MM.1S (cell line): ENCODE data around the gene SLC35D2.

Source experiments
- DNase-seq: peaks from one replicate; pipeline ENCODE4 v3.0.0-alpha.2; 2015
- H2AFZ ChIP-seq: fragments of 300-600 bp; sonication (generic); 2 replicates; pipeline ENCODE4 v1.6.0; 2016; ENCODE audit warnings: antibody characterized with exemption, low read length
- H3F3A ChIP-seq: fragments of 300-600 bp; sonication (generic); 2 replicates; pipeline ENCODE4 v1.6.1; 2016; ENCODE audit warnings: mild to moderate bottlenecking, antibody characterized with exemption, low read length, moderate library complexity, mixed read lengths; ENCODE audit not compliant: insufficient read depth
- H3K27ac ChIP-seq: fragments of 300-600 bp; sonication (generic); 2 replicates; pipeline ENCODE4 v1.5.1; 2016; ENCODE audit warnings: mild to moderate bottlenecking, low read length
- H3K27me3 ChIP-seq: fragments of 300-600 bp; sonication (generic); replicated peaks from 2 replicates; pipeline ENCODE4 v1.6.0; 2016; ENCODE audit warnings: low read length; ENCODE audit not compliant: insufficient read depth
- H3K36me3 ChIP-seq: fragments of 300-600 bp; sonication (generic); replicated peaks from 2 replicates; pipeline ENCODE4 v1.6.1; 2016; ENCODE audit warnings: mild to moderate bottlenecking, low read length, mixed read lengths; ENCODE audit not compliant: insufficient read depth
- H3K4me1 ChIP-seq: fragments of 300-600 bp; sonication (generic); 2 replicates; pipeline ENCODE4 v1.6.1; 2016; ENCODE audit warnings: low read length, mixed read lengths
- H3K4me2 ChIP-seq: fragments of 300-600 bp; sonication (generic); 2 replicates; pipeline ENCODE4 v1.6.0; 2016; ENCODE audit warnings: low read depth, low read length
- H3K4me3 ChIP-seq: fragments of 300-600 bp; sonication (generic); 2 replicates; pipeline ENCODE4 v1.5.1; 2016; ENCODE audit warnings: low read length, mixed read lengths
- H3K79me2 ChIP-seq: fragments of 300-600 bp; sonication (generic); 2 replicates; pipeline ENCODE4 v1.6.1; 2016; ENCODE audit warnings: mixed run types, low read length, mixed read lengths
- H3K9ac ChIP-seq: fragments of 300-600 bp; sonication (generic); 2 replicates; pipeline ENCODE4 v1.6.1; 2016; ENCODE audit warnings: low read length, mixed read lengths
- H3K9me2 ChIP-seq: fragments of 300-600 bp; sonication (generic); replicated peaks from 2 replicates; pipeline ENCODE4 v1.6.1; 2016; ENCODE audit warnings: mild to moderate bottlenecking, low read length, mixed read lengths; ENCODE audit not compliant: insufficient read depth
- H3K9me3 ChIP-seq: fragments of 300-600 bp; sonication (generic); replicated peaks from 2 replicates; pipeline ENCODE4 v1.6.1; 2016; ENCODE audit warnings: mild to moderate bottlenecking, low read length, mixed read lengths; ENCODE audit not compliant: insufficient read depth
- H4K20me1 ChIP-seq: fragments of 300-600 bp; sonication (generic); 2 replicates; pipeline ENCODE4 v1.6.1; 2016; ENCODE audit warnings: mild to moderate bottlenecking, low read length, moderate library complexity, mixed read lengths; ENCODE audit not compliant: insufficient read depth
- CTCF ChIP-seq: fragments of 300-600 bp; sonication (generic); IDR thresholded peaks from 2 replicates; pipeline ENCODE4 v1.5.1; 2016; ENCODE audit warnings: antibody characterized with exemption, low read length, mixed read lengths
- EZH2 ChIP-seq: fragments of 300-600 bp; sonication (generic); optimal IDR thresholded peaks from 2 replicates; pipeline ENCODE3; 2017; ENCODE audit warnings: low read depth, mild to moderate bottlenecking, antibody characterized with exemption, low read length, mixed read lengths
- EZH2phosphoT487 ChIP-seq: fragments of 300-600 bp; sonication (generic); IDR thresholded peaks from 2 replicates; pipeline ENCODE4 v1.6.1; 2018; ENCODE audit warnings: antibody characterized with exemption, low read length

The SLC35D2 gene

GRCh38 chr9:96399325-96399633 is 15.8 kb upstream of the SLC35D2 start:
- Histone ChIP-seq H3K4me3 (no peak overlapping the region), H3K36me3 (peaks cover 3% of the 10 kb centered on the region; the same call in 1 of the 2 replicates), H3K4me1 (no peaks in the 10 kb centered on the region), H3K27me3 (no peaks in the 10 kb centered on the region), H3K27ac (0 out of 2 replicates have a peak overlapping the region, but pooled peaks have one; percentile 13), H2AFZ (no peak overlapping the region), H3K79me2 (peaks cover 83% of the 10 kb centered on the region), H3F3A (0 out of 2 replicates have a peak, but pooled peaks cover 2% of the 10 kb centered on the region), H3K9me2 (no peaks in the 10 kb centered on the region), H4K20me1 (peaks cover 25% of the 10 kb centered on the region; the same call in 1 of the 2 replicates), H3K4me2 (no peak overlapping the region), H3K9me3 (no peaks in the 10 kb centered on the region), H3K9ac (no peak overlapping the region)
- TF ChIP-seq EZH2 (no peak), EZH2phosphoT487 (no peak), CTCF (no peak)
- DNase-seq: no peak

GRCh38 chr9:96398582-96399324 is 15.2 kb upstream of the SLC35D2 start:
- Histone ChIP-seq H3K4me1 (no peaks in the 10 kb centered on the region), H3K27ac (0 out of 2 replicates have a peak overlapping the region, but pooled peaks have one; percentile 13), H3K9me3 (no peaks in the 10 kb centered on the region), H3K27me3 (no peaks in the 10 kb centered on the region), H3K36me3 (peaks cover 3% of the 10 kb centered on the region; the same call in 1 of the 2 replicates), H2AFZ (no peak overlapping the region), H3K79me2 (peaks cover 83% of the 10 kb centered on the region), H3K4me2 (no peak overlapping the region), H4K20me1 (peaks cover 25% of the 10 kb centered on the region; the same call in 1 of the 2 replicates), H3F3A (0 out of 2 replicates have a peak, but pooled peaks cover 2% of the 10 kb centered on the region), H3K9me2 (no peaks in the 10 kb centered on the region), H3K9ac (no peak overlapping the region), H3K4me3 (no peak overlapping the region)
- no peak for DNase-seq
- TF ChIP-seq CTCF (no peak), EZH2phosphoT487 (no peak), EZH2 (no peak)

GRCh38 chr9:96395964-96396363 is 12.5 kb upstream of the SLC35D2 start:
- Histone ChIP-seq H3K4me1 (no peaks in the 10 kb centered on the region), H3K4me3 (no peak overlapping the region), H3F3A (0 out of 2 replicates have a peak, but pooled peaks cover 2% of the 10 kb centered on the region), H3K9me3 (no peaks in the 10 kb centered on the region), H3K9ac (no peak overlapping the region), H3K9me2 (no peaks in the 10 kb centered on the region), H3K27ac (no peak overlapping the region), H2AFZ (no peak overlapping the region), H3K79me2 (peaks cover 67% of the 10 kb centered on the region), H4K20me1 (peaks cover 24% of the 10 kb centered on the region; the same call in 1 of the 2 replicates), H3K4me2 (no peak overlapping the region), H3K27me3 (no peaks in the 10 kb centered on the region), H3K36me3 (peaks cover 3% of the 10 kb centered on the region; the same call in 1 of the 2 replicates)
- TF ChIP-seq CTCF: no peak
- TF ChIP-seq EZH2: no peak
- no peak for TF ChIP-seq EZH2phosphoT487
- DNase-seq: no peak
